ENCODE measurements around the gene YAP1.

Gene YAP1

GRCh38 chr11:102240502-102240901, 130.3 kb downstream of the YAP1 start:
- no peak overlapping the region for H3K4me3 ChIP-seq (replicated peaks; ENCODE audit: low read depth, low read length)
- TF ChIP-seq CTCF (IDR thresholded peaks at IDR 0.05; ENCODE audit: low read depth, low read length, missing control alignments): no peak
- no peak for DNase-seq (ENCODE audit: extremely low read depth, low read depth)

DNA sequence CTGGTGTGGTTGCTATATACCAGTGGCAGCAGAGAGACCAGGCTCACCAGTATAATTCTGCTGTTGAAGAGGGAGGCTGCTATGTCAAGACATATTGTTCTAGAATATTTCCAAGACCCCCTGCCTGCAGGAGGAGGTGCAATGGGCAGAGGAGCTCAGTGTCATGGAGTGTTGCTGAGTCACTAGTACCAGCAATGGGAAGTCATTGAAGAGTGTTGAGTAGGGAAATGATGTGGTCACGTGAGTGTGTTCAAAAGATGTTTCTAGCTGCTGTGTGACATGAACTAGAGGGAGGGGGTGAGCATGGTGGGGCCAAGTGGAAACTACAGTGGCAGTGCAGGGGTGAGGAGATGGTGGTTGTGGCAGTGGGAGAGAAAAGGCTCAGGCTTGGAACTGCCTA, 130.8 kb downstream of the YAP1 start:
- no peak for DNase-seq (ENCODE audit: extremely low read depth, low read depth)
- no peak for TF ChIP-seq CTCF (IDR thresholded peaks at IDR 0.05; ENCODE audit: low read depth, low read length, missing control alignments)
- no peak overlapping the region for H3K4me3 ChIP-seq (replicated peaks; ENCODE audit: low read depth, low read length)

GRCh38 chr11:102243399-102243884, 133.2 kb downstream of the YAP1 start:
- no peak for TF ChIP-seq CTCF (IDR thresholded peaks at IDR 0.05; ENCODE audit: low read depth, low read length, missing control alignments)
- DNase-seq (ENCODE audit: extremely low read depth, low read depth): no peak
- H3K4me3 ChIP-seq (replicated peaks; ENCODE audit: low read depth, low read length): no peak overlapping the region

DNA sequence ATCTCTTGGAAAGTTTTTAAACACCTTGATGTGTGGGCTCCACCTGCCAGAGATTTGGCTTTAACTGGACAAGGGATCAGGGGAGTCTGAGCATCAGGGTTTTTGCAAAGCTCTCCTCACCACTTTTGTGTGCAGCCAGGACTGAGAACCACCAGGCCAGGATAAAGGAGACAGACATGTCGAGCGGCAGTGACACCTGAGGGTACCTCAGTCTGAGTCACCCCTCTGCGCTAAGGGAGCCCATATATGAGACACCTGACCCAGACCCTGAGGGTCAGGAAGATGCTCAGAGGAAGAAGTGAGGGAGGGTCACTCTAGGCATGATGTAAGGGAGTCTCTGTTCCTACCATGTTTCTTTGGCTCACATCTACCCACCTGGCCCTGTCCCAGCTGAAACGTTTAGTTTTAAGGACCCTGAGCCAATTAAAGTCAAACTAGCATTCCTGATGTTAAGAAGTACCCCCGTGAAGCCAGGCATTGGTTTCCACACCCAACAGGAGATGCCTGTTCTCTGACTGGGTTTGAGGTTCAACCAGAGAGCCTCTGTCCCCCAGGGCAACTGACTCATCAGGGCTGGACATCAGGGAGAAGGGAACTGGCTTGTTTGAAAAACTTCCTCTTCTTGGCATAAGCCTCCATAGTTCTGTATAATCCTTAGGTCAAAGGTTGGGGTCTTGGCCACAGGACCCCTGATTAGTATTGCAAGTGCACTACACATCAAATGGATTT, 134.6 kb downstream of the YAP1 start:
- no peak for TF ChIP-seq CTCF (IDR thresholded peaks at IDR 0.05; ENCODE audit: low read depth, low read length, missing control alignments)
- no peak for DNase-seq (ENCODE audit: extremely low read depth, low read depth)
- H3K4me3 ChIP-seq (replicated peaks; ENCODE audit: low read depth, low read length): no peak overlapping the region

DNA sequence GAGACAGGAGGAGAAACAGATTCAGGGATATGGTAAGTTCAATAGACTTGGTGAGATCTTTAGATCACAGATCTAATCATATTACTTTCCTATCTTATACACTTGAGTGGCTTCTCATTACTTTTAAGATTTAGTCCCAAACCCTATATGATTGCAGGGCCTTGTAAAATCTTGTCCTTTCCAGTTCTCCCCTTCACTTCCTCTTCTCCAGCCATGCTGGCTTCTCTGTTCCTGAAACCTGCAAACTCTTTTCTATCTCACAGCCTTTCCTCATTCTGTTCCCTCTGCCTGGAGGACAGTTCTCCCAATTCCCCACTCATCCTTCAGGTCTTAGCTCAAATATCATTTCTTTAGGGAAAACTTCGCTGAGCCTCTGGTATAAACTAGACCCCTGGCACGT, 141.2 kb downstream of the YAP1 start:
- TF ChIP-seq CTCF (IDR thresholded peaks at IDR 0.05; ENCODE audit: low read depth, low read length, missing control alignments): no peak

GRCh38 chr11:102252339-102252891, 142.2 kb downstream of the YAP1 start:
- no peak for DNase-seq (ENCODE audit: extremely low read depth, low read depth)
- no peak overlapping the region for H3K4me3 ChIP-seq (replicated peaks; ENCODE audit: low read depth, low read length)
- no peak for TF ChIP-seq CTCF (IDR thresholded peaks at IDR 0.05; ENCODE audit: low read depth, low read length, missing control alignments)

More for the DNA sequence above, 141.2 kb downstream of the YAP1 start:
- no peak for DNase-seq (ENCODE audit: extremely low read depth, low read depth)
- no peak overlapping the region for H3K4me3 ChIP-seq (replicated peaks; ENCODE audit: low read depth, low read length)

Data from HFF-Myc (cell line).